GM12873 (cell line): ENCODE results near the gene ISOC2.

Experiments
- TF ChIP-seq, protein P1 (sequence below): IDR thresholded peaks from 2 replicates; pipeline ENCODE4 v1.5.1; 2012; ENCODE audit warnings: low read depth, mild to moderate bottlenecking, moderate library complexity, low read length, control low read depth; ENCODE audit not compliant: insufficient read depth; ENCODE audit errors: missing control alignments

The ISOC2 gene

DNA sequence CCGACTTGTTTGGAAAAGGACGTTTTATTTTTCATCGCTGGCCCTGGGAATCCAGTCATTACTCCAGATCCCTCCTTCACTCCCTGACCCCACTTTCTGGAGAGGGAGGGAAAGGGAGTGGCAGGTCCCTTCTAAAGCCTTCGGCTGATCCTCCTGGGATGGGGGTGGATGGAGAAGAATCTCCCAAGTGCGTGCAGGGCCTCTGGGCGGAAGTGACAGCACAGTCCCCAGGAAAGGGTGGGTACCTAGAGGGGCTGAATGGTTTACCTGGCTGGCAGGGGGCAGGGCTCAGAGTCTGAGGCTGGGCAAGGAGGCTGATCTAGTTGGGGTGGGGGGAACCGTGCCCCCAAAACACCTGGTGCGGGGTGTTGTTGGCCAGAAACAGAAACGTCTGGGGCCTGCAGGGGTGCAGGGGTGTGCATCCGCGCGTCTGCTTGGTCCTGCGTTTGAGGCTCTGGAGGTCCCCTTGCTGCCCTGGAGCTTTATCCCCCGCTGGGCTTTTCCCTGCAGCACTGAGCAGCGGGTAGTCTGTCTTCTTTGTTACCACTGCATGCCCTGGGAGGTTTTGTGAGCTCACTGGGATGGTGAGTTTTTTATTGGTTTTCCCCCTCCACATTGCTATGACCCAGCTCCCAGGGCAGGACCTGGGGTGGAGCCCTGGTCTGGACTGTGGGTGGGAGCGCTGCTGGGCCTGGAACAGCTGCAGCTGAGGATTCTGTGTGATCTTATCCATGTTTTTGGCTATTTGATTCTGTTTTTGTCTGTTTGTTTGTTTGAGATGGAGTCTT is 12.0 kb upstream of the ISOC2 start:
- TF ChIP-seq, protein P1, sequence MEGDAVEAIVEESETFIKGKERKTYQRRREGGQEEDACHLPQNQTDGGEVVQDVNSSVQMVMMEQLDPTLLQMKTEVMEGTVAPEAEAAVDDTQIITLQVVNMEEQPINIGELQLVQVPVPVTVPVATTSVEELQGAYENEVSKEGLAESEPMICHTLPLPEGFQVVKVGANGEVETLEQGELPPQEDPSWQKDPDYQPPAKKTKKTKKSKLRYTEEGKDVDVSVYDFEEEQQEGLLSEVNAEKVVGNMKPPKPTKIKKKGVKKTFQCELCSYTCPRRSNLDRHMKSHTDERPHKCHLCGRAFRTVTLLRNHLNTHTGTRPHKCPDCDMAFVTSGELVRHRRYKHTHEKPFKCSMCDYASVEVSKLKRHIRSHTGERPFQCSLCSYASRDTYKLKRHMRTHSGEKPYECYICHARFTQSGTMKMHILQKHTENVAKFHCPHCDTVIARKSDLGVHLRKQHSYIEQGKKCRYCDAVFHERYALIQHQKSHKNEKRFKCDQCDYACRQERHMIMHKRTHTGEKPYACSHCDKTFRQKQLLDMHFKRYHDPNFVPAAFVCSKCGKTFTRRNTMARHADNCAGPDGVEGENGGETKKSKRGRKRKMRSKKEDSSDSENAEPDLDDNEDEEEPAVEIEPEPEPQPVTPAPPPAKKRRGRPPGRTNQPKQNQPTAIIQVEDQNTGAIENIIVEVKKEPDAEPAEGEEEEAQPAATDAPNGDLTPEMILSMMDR, result no peak

DNA sequence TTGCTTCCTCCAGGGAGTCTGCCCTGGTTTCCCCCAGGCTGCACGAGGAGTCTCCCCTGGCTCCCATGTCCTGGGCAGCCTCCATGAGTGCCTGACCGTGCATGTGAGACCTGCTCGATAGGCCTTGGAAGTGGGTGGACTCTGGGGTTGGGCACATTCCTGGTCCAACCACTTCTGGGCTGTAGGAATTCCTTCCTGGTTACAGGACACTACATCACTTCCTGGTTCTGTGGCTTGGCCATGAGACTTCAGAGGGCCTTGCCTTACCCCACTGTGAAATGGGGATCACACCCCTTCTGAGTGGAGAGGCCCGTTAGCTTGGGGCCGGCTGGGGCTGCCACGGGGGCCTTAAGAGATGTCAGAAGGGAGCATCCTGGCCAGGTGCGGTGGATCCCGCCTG is 11.0 kb upstream of the ISOC2 start:
- TF ChIP-seq, protein P1, result no peak

DNA sequence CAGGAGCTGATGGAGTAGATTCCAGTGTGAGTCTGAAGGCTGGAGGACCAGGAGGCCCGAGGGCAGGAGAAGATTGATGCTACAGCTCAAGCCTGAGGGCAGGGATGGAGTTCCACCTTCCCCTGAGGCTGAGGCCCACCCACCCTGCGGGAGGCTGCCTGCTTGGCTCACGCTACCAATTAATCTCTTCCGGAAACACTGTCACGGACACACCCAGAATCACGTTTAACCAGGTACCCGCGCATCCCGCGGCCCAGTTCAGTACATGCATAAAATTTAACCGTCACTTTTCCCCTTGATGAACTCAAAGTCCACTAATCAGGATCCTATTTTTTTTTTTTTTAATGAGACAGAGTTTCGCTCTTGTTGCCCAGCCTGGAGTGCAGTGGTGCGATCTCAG is 9.8 kb upstream of the ISOC2 start:
- TF ChIP-seq, protein P1, result no peak

DNA sequence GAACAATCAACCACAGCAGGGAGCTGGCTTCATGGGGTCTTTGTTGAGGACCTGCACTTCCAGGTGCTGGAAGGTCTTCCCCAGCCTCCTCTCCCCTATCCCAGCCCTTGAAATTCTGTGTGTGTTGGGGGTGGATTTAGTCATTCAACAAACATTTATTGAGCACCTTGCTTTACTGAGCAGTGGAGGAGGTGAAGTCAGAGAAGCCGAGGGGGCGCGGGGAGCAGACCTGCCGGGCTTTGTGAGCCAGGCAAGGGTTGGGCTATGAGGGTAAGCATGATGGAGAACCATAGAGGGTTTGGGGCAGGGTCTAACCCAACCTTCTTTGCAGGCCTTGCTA is 6.6 kb upstream of the ISOC2 start:
- TF ChIP-seq, protein P1, result no peak

DNA sequence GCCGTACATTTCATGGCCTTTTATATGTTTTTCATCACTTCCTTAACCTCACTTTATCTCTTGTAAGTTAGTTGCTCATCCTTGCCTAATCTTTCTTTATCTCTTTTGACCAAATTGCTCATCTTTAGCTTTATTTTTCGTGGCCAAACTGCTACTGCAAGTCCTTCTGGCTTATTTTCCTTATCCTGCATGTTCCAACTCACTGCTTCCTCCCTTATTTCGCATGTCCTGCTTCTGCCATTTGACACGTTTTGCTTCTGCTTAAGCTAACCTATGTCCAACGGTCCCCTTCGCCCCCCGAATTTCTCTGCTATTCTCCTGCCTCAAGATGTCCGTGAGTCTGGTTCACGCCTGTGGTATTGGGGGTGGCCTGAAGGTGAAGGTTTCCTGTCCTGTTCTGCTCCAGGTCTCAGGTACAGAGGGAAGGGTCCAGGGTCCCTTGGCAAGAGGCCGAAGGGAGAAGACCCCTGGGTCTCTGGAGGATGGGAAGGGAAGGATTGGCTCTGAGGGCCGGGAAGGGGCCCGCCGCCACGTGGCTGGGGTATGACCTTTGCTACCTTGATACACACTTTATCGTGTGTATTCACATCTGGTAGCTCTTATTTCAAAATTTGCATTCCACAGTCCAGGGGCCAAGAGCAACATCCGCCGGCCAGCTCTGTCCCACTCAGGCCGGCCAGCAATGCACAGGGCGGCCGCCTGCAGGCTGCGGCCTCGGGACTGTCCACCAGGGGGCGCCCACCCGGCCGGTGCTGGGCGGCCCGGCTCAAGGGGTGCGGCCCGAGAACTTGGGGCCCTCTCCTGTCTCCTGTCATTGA is 6.0 kb upstream of the ISOC2 start:
- TF ChIP-seq, protein P1, result peak; percentile 87

DNA sequence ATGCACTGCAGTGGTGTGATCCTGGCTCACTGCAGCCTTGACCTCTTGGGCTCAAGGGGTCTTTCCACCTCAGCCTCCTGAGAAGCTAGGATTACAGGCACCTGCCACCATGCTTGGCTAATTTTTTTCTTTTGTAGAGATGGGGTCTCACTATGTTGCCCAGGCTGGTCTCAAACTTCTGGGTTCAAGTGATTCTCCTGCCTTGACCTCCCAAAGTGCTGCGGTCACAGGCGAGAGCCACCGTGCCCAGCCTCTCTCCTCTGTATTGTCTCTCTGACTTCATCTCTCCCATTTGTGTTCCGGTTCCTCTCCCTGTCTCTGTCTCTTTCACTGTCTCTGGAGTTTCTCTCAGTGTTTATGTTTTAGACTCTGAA is 4.8 kb upstream of the ISOC2 start:
- TF ChIP-seq, protein P1, result no peak

DNA sequence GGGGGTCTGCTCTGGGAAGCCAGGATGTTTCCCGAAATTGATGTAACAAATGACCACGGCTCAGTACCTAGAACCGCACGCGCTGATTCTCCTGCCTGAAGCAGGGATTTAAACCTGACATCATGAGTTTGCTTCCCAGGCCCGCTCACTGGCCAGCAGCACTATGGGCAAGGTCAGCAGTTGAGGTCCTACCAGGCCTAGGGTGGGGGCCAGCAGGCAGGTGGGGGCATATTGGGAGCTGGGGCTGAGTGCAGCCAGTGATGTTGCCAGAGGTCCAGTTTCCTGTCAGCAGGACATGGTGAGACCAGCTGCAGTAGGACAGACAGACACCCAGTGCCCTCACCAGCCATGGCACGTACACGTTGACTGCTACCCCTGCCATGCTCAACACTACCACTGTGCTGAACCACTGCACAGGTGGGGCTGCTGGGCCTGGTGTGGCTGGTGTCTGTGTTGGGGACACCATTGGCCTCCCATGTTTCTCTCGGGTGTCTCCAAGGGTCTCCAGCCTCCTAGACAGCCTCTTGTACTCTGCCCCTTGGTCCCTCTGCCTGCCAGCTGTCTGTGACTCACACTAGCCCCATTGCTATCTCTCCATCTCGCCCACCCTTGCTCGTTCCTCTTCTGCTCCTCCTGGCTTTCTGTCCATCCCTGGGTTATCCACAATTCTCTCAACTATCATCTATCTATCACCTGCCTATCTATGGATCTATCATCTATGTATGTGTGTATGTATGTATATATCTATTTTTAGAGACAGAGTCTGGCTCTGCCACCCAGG is 4.2 kb upstream of the ISOC2 start:
- TF ChIP-seq, protein P1, result no peak
